Measurements from ENCODE around the gene TTC9B.

Gene TTC9B

DNA sequence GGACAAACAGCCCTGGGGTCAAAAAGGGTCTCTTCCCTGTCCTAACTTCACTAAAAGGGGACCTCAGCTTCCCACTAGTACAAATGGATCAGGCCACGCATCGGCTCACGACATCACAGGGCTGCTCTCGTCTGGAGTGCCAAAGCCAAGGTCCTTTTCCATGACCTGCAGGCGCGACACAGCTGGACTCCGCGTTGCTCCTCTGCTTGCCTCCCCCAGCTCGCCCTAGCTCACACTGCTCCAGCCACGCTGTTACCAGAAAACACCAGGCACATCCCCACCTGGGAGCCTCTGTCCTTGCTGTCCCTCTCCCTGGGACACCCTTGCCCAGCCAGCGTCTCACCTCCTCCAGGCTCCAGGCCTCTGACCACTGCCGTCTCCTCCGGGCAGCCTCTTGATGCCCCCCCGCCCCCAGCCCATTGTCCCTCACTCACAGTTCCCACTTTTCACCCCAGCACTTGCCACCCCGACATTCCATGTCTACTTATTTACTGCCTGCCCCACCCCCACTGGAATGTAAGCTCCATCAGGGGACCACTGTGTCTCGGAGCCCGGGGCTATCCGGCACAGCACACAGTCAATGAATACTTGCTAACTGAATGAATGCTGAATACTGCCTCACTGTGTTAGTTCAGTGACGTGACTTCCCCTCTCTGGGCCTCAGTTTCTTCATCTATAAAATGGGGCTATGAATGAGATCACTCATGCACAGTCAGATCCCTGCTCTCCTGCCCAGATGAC, 46.3 kb upstream of the TTC9B start:
- peaks cover 47% of the 10 kb centered on the region for H3K36me3 ChIP-seq (ENCODE audit: insufficient read depth, low read length)
- no peak overlapping the region for H2AFZ ChIP-seq (ENCODE audit: low read depth, low read length)
- TF ChIP-seq, protein P1, sequence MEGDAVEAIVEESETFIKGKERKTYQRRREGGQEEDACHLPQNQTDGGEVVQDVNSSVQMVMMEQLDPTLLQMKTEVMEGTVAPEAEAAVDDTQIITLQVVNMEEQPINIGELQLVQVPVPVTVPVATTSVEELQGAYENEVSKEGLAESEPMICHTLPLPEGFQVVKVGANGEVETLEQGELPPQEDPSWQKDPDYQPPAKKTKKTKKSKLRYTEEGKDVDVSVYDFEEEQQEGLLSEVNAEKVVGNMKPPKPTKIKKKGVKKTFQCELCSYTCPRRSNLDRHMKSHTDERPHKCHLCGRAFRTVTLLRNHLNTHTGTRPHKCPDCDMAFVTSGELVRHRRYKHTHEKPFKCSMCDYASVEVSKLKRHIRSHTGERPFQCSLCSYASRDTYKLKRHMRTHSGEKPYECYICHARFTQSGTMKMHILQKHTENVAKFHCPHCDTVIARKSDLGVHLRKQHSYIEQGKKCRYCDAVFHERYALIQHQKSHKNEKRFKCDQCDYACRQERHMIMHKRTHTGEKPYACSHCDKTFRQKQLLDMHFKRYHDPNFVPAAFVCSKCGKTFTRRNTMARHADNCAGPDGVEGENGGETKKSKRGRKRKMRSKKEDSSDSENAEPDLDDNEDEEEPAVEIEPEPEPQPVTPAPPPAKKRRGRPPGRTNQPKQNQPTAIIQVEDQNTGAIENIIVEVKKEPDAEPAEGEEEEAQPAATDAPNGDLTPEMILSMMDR (IDR thresholded peaks at IDR 0.05; ENCODE audit: borderline replicate concordance, extremely low read depth, low read length, poor library complexity, severe bottlenecking), result no peak
- TF ChIP-seq EZH2 (IDR thresholded peaks at IDR 0.05; ENCODE audit: borderline replicate concordance, low read depth, low read length, severe bottlenecking), result no peak
- H3K79me2 ChIP-seq (ENCODE audit: insufficient read depth, low read length), result peaks cover 85% of the 10 kb centered on the region
- H3K9me3 ChIP-seq (ENCODE audit: insufficient read depth, low read length, severe bottlenecking), result no peaks in the 10 kb centered on the region
- H3K4me1 ChIP-seq (ENCODE audit: insufficient read depth, low read length), result no peaks in the 10 kb centered on the region
- ATAC-seq (ENCODE audit: insufficient read depth, low read depth) (no peak), DNase-seq (no peak)
- H3K9ac ChIP-seq (ENCODE audit: low read depth, low read length), result no peak overlapping the region
- no peaks in the 10 kb centered on the region for H3K27me3 ChIP-seq (ENCODE audit: insufficient read depth, low read length, poor library complexity)
- H3K27ac ChIP-seq (ENCODE audit: low read length), result no peak overlapping the region
- H4K20me1 ChIP-seq (ENCODE audit: insufficient read depth, low read length), result peaks cover 66% of the 10 kb centered on the region
- no peak overlapping the region for H3K4me2 ChIP-seq (ENCODE audit: insufficient read depth, low read length)
- H3K4me3 ChIP-seq (ENCODE audit: low read depth in 1 of 2, low read length in 2 of 2), result no peak overlapping the region

GRCh38 chr19:40263440-40264313, 45.5 kb upstream of the TTC9B start:
- Histone ChIP-seq H3K27ac (ENCODE audit: low read length) (no peak overlapping the region), H3K36me3 (ENCODE audit: insufficient read depth, low read length) (peaks cover 46% of the 10 kb centered on the region), H3K79me2 (ENCODE audit: insufficient read depth, low read length) (peaks cover 87% of the 10 kb centered on the region), H3K4me3 (ENCODE audit: low read depth in 1 of 2, low read length in 2 of 2) (no peak overlapping the region), H3K9me3 (ENCODE audit: insufficient read depth, low read length, severe bottlenecking) (no peaks in the 10 kb centered on the region), H3K4me2 (ENCODE audit: insufficient read depth, low read length) (no peak overlapping the region), H4K20me1 (ENCODE audit: insufficient read depth, low read length) (peaks cover 60% of the 10 kb centered on the region), H2AFZ (ENCODE audit: low read depth, low read length) (no peak overlapping the region), H3K9ac (ENCODE audit: low read depth, low read length) (no peak overlapping the region), H3K27me3 (ENCODE audit: insufficient read depth, low read length, poor library complexity) (no peaks in the 10 kb centered on the region), H3K4me1 (ENCODE audit: insufficient read depth, low read length) (no peaks in the 10 kb centered on the region)
- no peak for DNase-seq
- TF ChIP-seq, protein P1 (IDR thresholded peaks at IDR 0.05; ENCODE audit: borderline replicate concordance, extremely low read depth, low read length, poor library complexity, severe bottlenecking), result no peak
- TF ChIP-seq EZH2 (IDR thresholded peaks at IDR 0.05; ENCODE audit: borderline replicate concordance, low read depth, low read length, severe bottlenecking), result no peak
- no peak for ATAC-seq (ENCODE audit: insufficient read depth, low read depth)

DNA sequence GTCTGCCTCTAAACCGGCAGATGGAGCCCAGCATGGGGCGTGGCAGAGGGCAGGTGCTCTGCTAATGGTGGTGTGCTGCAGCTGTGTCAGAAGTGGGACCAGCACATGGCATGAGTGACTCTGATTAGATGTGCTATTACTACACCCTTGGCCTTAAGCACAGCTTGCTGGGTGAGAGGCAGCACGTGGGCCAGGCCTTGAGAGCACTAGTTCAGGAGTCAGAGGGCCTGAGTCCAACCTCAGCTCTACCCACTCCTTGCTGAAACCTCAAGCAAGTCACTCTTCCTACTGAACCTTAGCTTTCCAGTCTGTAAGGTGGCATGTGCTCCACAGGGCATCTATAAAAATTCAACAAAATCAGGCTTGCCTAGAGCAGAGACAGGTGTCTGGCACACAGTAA, 44.2 kb upstream of the TTC9B start:
- Histone ChIP-seq H3K9ac (ENCODE audit: low read depth, low read length) (no peak overlapping the region), H3K4me2 (ENCODE audit: insufficient read depth, low read length) (no peak overlapping the region), H4K20me1 (ENCODE audit: insufficient read depth, low read length) (peaks cover 53% of the 10 kb centered on the region), H3K27ac (ENCODE audit: low read length) (no peak overlapping the region), H3K27me3 (ENCODE audit: insufficient read depth, low read length, poor library complexity) (no peaks in the 10 kb centered on the region), H3K4me1 (ENCODE audit: insufficient read depth, low read length) (no peaks in the 10 kb centered on the region), H3K4me3 (ENCODE audit: low read depth in 1 of 2, low read length in 2 of 2) (no peak overlapping the region), H2AFZ (ENCODE audit: low read depth, low read length) (no peak overlapping the region), H3K79me2 (ENCODE audit: insufficient read depth, low read length) (peaks cover 85% of the 10 kb centered on the region), H3K9me3 (ENCODE audit: insufficient read depth, low read length, severe bottlenecking) (no peaks in the 10 kb centered on the region), H3K36me3 (ENCODE audit: insufficient read depth, low read length) (peaks cover 41% of the 10 kb centered on the region)
- no peak for TF ChIP-seq EZH2 (IDR thresholded peaks at IDR 0.05; ENCODE audit: borderline replicate concordance, low read depth, low read length, severe bottlenecking)
- TF ChIP-seq, protein P1 (IDR thresholded peaks at IDR 0.05; ENCODE audit: borderline replicate concordance, extremely low read depth, low read length, poor library complexity, severe bottlenecking), result no peak
- DNase-seq (no peak), ATAC-seq (ENCODE audit: insufficient read depth, low read depth) (no peak)

Measured in DND-41 (cell line).